ENCODE data around the gene RLF. TPM values are rescaled to one million over a fixed set of nuclear protein-coding genes. Genes with fewer than 3 reads are reported as not detected.
A peak's percentile ranks its signal among the peaks of the same experiment; 100 is the strongest.

The RLF gene
- polyA plus RNA-seq, 1 experiment, result 11.0 TPM

- no peak overlapping the region for H3K27ac ChIP-seq (ENCODE audit: low read depth, low read length)
- ChIA-PET CTCF (no interaction called here), POLR2A (no interaction called here)
- TF ChIP-seq CTCF (IDR thresholded peaks at IDR 0.05; ENCODE audit: low read depth, low read length), result no peak
- no peaks in the 10 kb centered on the region for H3K9me3 ChIP-seq (ENCODE audit: control insufficient read depth, insufficient read depth, low read length)
- no peak overlapping the region for H3K4me3 ChIP-seq (ENCODE audit: low read depth, low read length)
- H3K27me3 ChIP-seq (ENCODE audit: control insufficient read depth, insufficient read depth, low read length), result no peaks in the 10 kb centered on the region
- no peak for DNase-seq (ENCODE audit: low read depth, low spot score)
Observed at GRCh38 chr1:40251456-40251855, 90.3 kb downstream of the RLF start.

- H3K27ac ChIP-seq (ENCODE audit: low read depth, low read length), result no peak overlapping the region
- no peak overlapping the region for H3K4me3 ChIP-seq (ENCODE audit: low read depth, low read length)
- H3K27me3 ChIP-seq (ENCODE audit: control insufficient read depth, insufficient read depth, low read length), result no peaks in the 10 kb centered on the region
- POLR2A ChIA-PET, result no interaction called here
- CTCF ChIA-PET, result no interaction called here
- H3K9me3 ChIP-seq (ENCODE audit: control insufficient read depth, insufficient read depth, low read length), result no peaks in the 10 kb centered on the region
- no peak for TF ChIP-seq CTCF (IDR thresholded peaks at IDR 0.05; ENCODE audit: low read depth, low read length)
- DNase-seq (ENCODE audit: low read depth, low spot score), result no peak
Observed at GRCh38 chr1:40252601-40253000, 91.4 kb downstream of the RLF start.

- H3K27me3 ChIP-seq (ENCODE audit: control insufficient read depth, insufficient read depth, low read length), result no peaks in the 10 kb centered on the region
- H3K9me3 ChIP-seq (ENCODE audit: control insufficient read depth, insufficient read depth, low read length), result no peaks in the 10 kb centered on the region; the same call in 1 of the 2 replicates
- no peak overlapping the region for H3K4me3 ChIP-seq (ENCODE audit: low read depth, low read length)
- H3K27ac ChIP-seq (ENCODE audit: low read depth, low read length), result no peak overlapping the region
- DNase-seq (ENCODE audit: low read depth, low spot score), result no peak
- CTCF ChIA-PET, result interaction anchor here (0.6 to 2.7 kb wide), 2 partner anchors 60 to 102 kb away, joined by 3 to 10 read pairs; no protein-coding TSS in a partner anchor
- POLR2A ChIA-PET, result no interaction called here
- no peak for TF ChIP-seq CTCF (IDR thresholded peaks at IDR 0.05; ENCODE audit: low read depth, low read length)
Observed at GRCh38 chr1:40255231-40255630, 94.0 kb downstream of the RLF start.

GRCh38 chr1:40256401-40257084, 95.4 kb downstream of the RLF start:
- ChIA-PET CTCF (interaction anchor here (1.4 to 2.7 kb wide), 2 partner anchors 59 to 104 kb away, joined by 10 read pairs; no protein-coding TSS in a partner anchor), POLR2A (no interaction called here)
- H3K9me3 ChIP-seq (ENCODE audit: control insufficient read depth, insufficient read depth, low read length), result no peaks in the 10 kb centered on the region; the same call in 1 of the 2 replicates
- no peak for TF ChIP-seq CTCF (IDR thresholded peaks at IDR 0.05; ENCODE audit: low read depth, low read length)
- peak overlapping the region; percentile 99 for H3K4me3 ChIP-seq (ENCODE audit: low read depth, low read length)
- H3K27me3 ChIP-seq (ENCODE audit: control insufficient read depth, insufficient read depth, low read length), result no peaks in the 10 kb centered on the region
- no peak for DNase-seq (ENCODE audit: low read depth, low spot score)
- no peak overlapping the region for H3K27ac ChIP-seq (ENCODE audit: low read depth, low read length)

- no peaks in the 10 kb centered on the region; the same call in 1 of the 2 replicates for H3K9me3 ChIP-seq (ENCODE audit: control insufficient read depth, insufficient read depth, low read length)
- peak overlapping the region; percentile 99 for H3K4me3 ChIP-seq (ENCODE audit: low read depth, low read length)
- ChIA-PET POLR2A (interaction anchor here (0.6 to 1.4 kb wide), 7 partner anchors 14 to 200 kb away, joined by 3 to 8 read pairs (median 5); partner anchors contain the start of gene COL9A2), CTCF (interaction anchor here (0.7 to 2.7 kb wide), 4 partner anchors 58 to 113 kb away, joined by 3 to 10 read pairs (median 7); no protein-coding TSS in a partner anchor)
- H3K27me3 ChIP-seq (ENCODE audit: control insufficient read depth, insufficient read depth, low read length), result no peaks in the 10 kb centered on the region
- TF ChIP-seq CTCF (IDR thresholded peaks at IDR 0.05; ENCODE audit: low read depth, low read length), result no peak
- DNase-seq (ENCODE audit: low read depth, low spot score), result no peak
- peak overlapping the region; percentile 99 for H3K27ac ChIP-seq (ENCODE audit: low read depth, low read length)
Observed at GRCh38 chr1:40257313-40257687, 96.1 kb downstream of the RLF start.

Measured in AG04450 (cell line).